Measurements from ENCODE around the gene CD53.

DNA sequence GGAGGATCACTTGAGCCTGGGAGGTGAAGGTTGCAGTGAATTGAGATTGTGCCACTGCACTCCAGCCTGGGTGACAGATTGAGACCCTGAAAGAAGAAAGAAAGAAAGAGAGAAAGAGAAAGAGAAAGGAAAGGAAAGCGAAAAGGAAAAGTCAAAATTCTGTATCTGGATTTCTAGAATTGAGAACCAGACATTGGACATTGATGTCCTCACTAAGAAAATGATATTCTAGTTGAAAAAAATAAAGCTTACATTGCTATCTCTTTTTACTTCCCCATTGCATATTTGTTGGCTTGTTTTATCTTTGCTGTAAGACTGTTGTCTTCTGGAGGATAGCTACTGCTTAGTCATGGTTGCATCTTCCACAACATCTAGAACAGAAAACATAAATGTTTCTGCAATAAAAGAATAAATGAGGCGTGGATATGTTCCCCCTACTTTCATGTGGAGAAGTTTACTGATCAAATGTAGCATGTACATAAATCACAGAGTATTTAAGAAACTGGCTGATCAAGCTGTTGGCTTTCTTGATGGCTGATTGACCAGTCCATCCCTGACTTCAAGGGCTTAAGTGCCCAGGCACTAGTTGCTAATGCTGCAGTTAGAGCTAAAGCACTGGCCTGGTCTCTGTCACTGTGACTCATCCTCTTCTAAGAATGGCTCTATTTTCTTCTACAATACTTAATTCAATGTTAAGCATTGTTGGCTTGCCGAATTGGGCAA, 17.7 kb downstream of the CD53 start:
- no peak for TF ChIP-seq EZH2 (IDR thresholded peaks at IDR 0.05; ENCODE audit: low read length, missing control alignments)
- TF ChIP-seq, protein P1, sequence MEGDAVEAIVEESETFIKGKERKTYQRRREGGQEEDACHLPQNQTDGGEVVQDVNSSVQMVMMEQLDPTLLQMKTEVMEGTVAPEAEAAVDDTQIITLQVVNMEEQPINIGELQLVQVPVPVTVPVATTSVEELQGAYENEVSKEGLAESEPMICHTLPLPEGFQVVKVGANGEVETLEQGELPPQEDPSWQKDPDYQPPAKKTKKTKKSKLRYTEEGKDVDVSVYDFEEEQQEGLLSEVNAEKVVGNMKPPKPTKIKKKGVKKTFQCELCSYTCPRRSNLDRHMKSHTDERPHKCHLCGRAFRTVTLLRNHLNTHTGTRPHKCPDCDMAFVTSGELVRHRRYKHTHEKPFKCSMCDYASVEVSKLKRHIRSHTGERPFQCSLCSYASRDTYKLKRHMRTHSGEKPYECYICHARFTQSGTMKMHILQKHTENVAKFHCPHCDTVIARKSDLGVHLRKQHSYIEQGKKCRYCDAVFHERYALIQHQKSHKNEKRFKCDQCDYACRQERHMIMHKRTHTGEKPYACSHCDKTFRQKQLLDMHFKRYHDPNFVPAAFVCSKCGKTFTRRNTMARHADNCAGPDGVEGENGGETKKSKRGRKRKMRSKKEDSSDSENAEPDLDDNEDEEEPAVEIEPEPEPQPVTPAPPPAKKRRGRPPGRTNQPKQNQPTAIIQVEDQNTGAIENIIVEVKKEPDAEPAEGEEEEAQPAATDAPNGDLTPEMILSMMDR (conservative IDR thresholded peaks at IDR 0.05 in 1 of 2, IDR thresholded peaks at IDR 0.05 in 1 of 2; ENCODE audit: low read depth in 1 of 2, low read length in 2 of 2), result no peak
